HG02588 (cell line): ENCODE measurements around the gene KRI1.
A peak's percentile ranks its signal among the peaks of the same experiment; 100 is the strongest.

Experiments used
- ATAC-seq: cut with Tn5 transposase; IDR thresholded peaks from one replicate; pipeline ENCODE4 v1.9.1; 2021; ENCODE audit warnings: mild to moderate bottlenecking, moderate library complexity; ENCODE audit not compliant: unreplicated experiment

Gene KRI1

GRCh38 chr19:10565567-10566407 lies at the start of gene KRI1:
KRI1 (minus strand) TSS chr19:10566010; CDS start chr19:10565999, 11 bp downstream.
- peak; percentile 54 for ATAC-seq

DNA sequence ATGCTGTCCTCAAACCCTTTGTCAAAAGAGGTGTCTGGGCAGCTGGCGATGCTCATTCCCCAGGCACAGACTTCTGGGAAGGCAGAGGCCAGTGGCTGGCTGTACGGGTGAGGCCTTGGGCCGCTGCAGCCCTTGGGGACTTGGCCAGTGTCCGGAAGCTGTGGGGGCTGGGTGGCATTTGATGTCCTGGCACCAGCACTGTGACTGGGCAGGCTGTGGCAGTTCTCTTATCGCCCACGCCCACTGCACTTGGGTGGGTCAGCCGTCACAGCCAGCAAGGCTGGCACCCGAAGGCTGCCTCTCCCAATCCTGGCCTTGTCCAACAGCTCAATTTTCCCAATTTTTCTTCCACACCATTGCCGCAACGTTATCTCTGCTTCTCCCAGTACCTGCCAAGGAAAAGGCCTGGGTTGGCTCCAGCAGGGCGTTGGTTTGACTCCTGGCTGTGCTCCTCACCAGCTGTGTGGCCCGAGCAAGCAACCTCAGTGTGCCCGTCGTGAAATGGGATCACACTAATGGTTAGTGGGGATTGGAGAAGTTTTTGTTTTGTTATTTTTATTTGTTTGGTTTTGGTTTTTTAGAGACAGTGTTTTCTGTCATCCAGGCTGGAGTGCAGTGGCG lies 46.8 kb upstream of the KRI1 start:
- ATAC-seq, result no peak

DNA sequence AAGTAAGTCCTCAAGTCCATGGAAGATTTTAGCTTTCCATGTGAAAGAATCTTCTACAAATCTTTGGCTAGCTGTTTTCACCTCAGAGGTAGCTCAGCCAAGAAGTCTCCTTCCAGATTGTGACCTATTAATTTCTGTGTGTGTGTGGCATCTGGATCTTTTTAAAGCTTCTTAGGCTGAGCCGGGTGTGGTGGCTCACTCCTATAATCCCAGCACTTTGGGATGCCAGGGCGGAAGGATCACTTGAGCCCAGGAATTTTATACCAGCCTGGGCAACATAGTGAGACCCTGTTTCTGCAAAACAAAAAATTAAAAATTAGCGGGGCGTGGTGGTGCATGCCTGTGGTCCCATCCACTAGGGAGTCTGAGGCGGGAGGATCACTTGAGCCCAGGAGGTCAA lies 46.1 kb upstream of the KRI1 start:
- ATAC-seq, result no peak

DNA sequence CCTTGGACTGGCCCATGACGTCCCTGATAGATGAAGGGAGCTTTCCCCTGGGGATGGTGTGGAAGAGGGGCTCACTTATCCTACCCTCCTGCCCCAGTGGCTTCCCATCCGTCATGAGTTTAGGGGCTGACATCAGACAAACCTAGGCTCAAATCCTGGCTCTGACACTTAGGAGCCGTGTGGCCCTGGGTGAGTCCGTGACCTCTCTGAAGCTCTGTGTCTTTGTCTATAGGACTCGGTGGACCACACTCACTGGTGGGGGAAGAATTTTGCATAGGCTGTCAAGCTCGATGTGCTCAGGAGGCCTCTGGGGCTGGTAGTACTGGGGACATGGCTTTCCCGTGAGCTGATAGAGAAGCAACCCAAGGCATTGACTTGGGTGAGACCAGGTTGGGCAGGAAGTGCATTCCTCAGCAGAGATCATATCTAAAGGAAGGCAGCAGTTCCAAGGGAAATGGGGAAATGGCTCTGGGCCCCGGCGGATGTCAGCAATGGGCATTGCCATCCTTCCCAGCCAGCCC lies 38.7 kb upstream of the KRI1 start:
- ATAC-seq, result no peak

GRCh38 chr19:10603873-10604459 lies 38.2 kb upstream of the KRI1 start:
- no peak for ATAC-seq

DNA sequence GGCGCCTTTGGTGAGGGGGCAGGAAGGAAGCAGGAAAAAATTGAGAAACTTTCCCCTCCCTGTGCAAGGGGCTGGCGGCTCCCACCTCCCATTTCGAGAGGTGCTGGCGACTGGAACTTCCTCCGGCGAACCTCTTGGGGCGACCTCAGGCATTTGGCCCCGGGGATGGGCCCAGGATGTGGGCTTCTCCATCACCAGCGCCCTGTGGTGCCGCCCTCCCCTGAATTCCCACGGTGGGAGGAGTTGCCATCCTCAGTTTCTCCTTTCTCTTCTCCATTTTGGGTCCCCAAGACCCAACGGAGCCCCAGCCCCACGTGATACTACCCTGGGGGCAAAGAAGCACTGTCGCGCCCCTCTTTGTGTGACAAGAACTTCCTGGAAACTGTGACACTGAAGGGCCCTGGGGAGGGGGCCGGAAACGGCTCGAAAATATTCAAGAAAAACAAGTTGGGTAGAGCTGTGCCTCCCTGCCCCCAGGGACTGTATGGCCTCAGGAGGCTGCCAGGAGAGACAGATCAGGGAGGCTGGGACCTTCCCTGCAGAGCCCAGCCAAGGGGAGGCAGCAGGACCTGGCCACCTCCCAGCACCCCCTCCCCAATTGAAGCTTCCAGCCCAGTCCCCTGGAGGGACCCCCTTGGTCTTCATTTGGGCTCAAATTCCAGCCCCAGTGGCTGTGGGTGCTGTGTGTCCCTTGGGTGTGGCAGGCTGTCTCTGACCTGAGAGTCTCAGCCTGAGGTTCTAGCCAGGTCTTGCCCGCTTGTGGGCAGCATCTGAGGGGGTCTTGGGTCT lies 37.5 kb upstream of the KRI1 start:
- no peak for ATAC-seq

DNA sequence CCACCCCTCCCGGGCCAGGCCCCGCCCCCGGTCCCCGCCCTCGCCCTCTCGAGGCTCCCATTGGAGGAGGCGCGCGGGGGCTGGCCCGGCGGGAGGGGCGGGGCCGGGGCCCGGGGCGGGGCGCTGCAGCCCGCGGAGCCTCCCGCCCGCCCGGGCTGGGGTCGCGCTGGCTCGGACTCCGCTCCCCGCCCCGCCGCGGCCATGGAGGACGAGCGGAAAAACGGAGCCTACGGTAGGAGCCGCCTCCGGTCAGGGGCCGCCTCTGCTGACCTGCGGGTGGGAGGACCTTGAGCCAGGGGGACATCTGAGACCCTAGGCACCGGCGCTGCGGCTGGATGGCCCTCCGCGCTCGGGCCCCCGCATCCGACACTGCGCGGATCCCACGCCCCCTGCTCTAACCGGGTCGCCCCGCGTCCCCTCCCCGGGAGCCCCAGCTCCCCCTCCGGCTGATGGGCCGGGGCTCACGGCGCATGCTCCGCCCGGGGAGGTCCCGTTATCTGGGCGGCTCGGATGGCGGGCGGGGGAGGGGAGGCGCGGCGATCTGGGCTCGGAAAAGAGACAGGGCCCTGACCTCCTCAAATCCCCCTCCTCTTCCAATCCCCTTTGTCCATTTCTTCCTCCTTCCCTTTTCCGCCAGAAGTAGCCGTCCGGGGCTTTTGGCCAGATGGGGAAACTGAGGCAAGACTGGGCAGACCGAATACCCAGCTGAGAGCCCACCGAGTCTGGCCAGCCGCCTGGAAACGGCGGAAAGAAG lies 36.7 kb upstream of the KRI1 start:
- ATAC-seq, result peak; percentile 69

GRCh38 chr19:10601999-10602329 lies 36.2 kb upstream of the KRI1 start:
- no peak for ATAC-seq

- ATAC-seq, result no peak
Measured at GRCh38 chr19:10600149-10600548, 34.3 kb upstream of the KRI1 start.

DNA sequence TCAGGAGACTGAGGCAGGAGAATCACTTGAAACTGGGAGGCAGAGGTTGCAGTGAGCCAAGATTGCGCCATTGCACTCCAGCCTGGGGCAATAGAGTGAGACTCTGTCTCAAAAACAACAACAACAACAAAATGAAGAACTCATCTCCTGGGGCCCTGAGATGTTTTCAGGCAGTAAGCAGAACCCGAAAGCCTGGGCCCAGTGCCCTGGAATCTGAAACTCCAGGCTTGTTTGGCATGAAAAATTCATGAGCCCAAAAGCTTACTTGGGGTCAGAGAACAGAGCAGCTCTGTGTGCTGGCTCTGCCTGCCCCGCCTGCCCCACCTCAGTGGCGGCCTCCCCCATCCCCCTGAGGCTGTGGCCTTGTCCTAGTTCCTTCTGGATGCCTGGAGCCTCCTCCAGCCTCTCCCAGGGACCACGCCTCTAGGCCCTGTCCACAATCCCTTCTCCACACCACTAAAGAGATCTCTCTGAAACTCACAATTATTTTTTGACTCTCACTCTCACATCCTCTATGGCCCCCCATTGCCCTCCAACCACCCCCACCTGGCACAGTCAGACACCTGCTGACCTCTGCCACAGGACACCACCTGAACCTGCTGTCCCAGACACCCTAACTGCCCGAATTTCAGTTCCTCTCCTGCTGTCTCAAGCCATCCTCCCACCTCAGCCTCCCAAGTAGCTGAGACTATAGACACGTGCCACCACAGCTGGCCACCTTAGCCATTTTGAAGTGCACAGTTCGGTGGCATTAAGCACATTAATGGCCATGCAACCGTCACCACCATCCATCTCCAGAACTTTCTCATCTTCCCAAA lies 28.2 kb upstream of the KRI1 start:
- ATAC-seq, result no peak

DNA sequence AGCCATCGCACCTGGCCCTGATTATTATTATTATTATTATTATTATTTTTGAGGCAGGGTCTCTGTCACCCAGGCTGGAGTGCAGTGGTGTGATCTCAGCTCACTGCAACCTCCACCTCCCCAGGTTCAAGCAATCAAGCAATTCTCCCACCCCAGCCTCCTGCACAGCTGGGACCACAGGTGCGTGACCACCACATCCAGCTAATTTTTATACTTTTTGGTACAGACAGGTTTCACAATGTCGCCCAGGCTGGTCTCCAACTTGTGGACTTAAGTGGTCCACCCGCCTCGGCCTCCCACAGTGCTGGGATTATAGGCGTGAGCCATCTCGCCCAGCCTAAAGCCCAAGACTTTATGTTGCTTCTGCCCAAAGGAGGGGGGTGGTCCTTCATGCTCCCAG lies 27.3 kb upstream of the KRI1 start:
- ATAC-seq, result no peak

DNA sequence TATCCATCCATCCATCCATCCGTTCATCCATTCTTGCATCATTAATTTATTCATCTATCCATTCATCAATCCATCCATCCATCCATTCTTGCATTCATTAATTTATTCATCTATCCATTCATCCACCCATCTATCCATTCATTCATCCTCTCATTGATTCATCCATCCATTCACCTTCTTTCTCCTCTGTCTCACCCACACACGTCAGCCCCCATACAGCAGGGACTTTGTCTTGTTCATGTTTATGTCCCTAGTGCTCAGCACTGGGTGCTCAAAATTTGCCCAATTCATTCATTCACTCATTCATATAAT lies 22.0 kb upstream of the KRI1 start:
- ATAC-seq, result no peak

DNA sequence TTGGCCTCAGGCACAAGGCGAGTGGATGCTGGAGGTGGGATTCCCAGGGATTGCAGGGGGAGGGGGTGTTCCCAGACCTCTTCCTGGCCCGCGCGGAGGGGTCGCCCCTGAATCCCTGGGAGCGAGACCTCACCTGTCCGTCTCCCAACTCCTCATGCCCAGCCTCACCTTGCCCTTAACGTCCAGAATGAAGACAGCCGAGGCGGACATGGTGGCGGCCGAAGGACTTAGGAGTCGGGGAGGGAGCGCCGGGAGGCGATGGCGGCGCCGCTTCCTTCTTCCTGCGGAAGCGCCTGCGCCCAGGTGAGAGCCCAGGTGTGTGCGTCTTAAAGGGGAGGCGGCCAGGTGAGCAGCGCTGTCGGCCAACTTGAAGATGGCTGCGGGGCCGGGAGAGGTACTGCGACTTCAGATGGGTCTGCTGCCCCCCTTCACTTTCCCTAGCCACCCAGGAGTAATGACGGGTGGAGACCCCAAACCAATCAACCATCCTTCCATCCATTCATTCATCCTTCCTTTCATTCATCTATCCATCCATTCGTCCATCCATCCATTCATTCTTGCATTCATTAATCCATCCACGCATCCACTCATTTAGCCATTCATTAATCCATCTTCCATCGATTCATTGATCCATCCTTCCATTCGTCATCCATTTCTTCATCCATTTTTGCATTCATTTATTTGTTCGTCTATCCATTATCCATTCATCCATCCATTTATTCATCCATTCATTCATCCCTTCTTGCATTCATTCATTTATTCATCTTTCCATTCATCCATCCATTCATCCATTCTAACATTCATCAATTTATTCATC lies 21.4 kb upstream of the KRI1 start, which contains the start of gene AP1M2:
Gene AP1M2, minus strand, starts transcription at position 291 of the 817 bp plus-strand sequence. Its CDS starts 81 bp downstream, at position 210.
- no peak for ATAC-seq

DNA sequence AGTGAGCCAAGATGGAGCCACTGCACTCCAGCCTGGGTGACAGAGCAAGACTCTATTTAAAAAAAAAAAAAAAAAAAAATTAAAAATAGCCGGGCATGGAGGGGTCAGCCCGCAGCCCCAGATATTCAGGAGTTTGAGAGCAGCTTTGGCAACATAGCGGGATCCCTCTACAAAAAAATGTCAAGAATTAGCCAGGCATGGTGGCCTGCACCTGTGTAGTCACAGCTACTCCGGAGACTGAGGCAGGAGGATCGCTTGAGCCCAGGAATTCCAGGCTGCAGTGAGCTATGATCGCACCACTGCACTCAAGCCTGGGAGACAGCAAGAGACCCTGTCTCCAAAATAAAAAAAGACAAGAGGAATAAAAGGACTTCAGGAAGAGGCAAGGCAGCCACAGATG lies 20.6 kb upstream of the KRI1 start:
- ATAC-seq, result no peak

DNA sequence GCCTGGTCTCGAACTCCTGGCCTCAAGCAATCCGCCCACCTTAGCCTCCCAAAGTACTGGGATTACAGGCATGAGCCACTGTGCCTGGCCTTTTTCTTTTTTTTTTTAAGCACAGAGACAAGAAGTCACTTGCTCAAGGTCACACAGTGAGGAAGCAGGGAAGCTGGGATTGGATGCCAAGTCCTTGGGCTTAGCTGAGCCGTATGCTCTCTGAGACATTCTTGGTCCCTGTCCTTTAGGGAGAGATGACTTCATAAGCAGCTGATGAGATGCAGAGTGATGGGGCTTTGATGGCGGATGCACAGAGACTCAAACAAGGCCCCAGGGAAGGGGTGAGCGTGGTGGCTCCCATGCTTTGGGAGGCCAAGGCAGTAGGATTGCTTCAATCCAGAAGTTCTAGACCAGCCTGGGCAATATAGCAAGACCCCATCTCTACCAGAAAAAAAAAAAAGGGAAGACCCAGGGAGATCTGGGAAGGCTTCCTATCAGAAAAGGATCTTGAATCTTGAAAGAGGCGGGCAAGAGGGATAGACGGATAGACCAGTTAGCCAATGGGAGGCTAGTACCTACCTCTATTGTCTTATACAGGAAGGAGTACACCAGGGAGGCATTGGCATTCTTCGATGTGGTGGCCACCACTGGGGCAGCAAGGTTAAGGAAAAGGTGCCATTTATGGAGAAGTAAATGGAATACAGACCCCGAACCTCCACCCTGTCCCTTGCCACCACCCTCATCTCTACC lies 17.4 kb upstream of the KRI1 start:
- no peak for ATAC-seq

GRCh38 chr19:10582091-10582490 lies 16.3 kb upstream of the KRI1 start:
- ATAC-seq, result no peak

DNA sequence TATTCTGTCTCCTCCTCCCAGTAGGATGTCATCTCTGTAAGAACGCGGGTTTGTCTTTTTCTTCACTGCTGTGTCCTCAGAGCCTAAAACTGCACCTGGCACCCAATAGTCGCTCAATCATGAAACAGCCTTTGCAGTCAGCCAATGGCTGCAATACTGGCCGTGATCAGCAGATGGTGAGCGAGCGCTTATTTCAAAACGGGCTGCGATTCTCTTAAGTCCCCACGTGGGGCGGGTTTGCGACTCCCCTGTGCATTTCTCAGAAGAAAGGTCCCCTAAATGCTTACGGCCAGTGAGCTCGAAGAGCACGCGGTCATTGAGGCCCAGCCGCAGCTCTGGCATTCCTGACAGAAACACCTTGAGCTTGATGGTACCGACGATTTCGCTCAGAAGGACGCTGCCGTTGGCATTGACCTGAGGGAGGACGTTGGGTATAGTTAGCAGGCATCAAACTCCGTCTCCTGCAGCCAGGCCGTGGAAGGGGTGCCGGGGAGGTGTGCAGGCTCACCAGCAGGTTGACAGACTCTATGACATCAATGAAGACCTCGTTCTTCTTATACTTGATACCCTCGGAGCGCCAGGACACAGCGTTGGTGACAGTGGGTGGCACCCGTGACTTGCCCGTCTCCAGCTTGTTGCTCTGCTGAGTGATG lies 15.3 kb upstream of the KRI1 start:
- ATAC-seq, result no peak

- ATAC-seq, result no peak
Measured at GRCh38 chr19:10577951-10578350, 12.1 kb upstream of the KRI1 start.
